GM21723 (cell line): Measurements from ENCODE around the gene OR4D2.
"Not testable (repeated sequence)": the region's sequence is repeated elsewhere in the genome, so short reads cannot be mapped to it uniquely, and the experiment has no call there.

ENCODE experiments used
- ATAC-seq: cut with Tn5 transposase; IDR thresholded peaks from one replicate; pipeline ENCODE4 v1.9.1; 2021; ENCODE audit warnings: mild to moderate bottlenecking, moderate library complexity; ENCODE audit not compliant: unreplicated experiment

The OR4D2 gene

GRCh38 chr17:58166682-58167081 lies at the start of gene OR4D2:
Gene OR4D2 (plus strand): TSS chr17:58166982. CDS start chr17:58169656, 2,674 bp downstream.
- no peak for ATAC-seq

- ATAC-seq: no peak
These were observed 49.4 kb upstream of the OR4D2 start for GRCh38 chr17:58117382-58117781.

GRCh38 chr17:58119491-58119890 lies 47.3 kb upstream of the OR4D2 start:
- no peak for ATAC-seq

- no peak for ATAC-seq
These were observed 46.5 kb upstream of the OR4D2 start for GRCh38 chr17:58120195-58120822.

GRCh38 chr17:58121925-58122324 lies 44.9 kb upstream of the OR4D2 start:
- no peak for ATAC-seq

GRCh38 chr17:58127846-58128245 lies 38.9 kb upstream of the OR4D2 start:
- no peak for ATAC-seq

- ATAC-seq: not testable (repeated sequence)
These were observed 34.1 kb upstream of the OR4D2 start for GRCh38 chr17:58132697-58133096.

- no peak for ATAC-seq
These were observed 30.0 kb upstream of the OR4D2 start for GRCh38 chr17:58136669-58137279.

- ATAC-seq: no peak
These were observed 25.3 kb upstream of the OR4D2 start for GRCh38 chr17:58141505-58141904.

- not testable (repeated sequence) for ATAC-seq
These were observed 23.4 kb upstream of the OR4D2 start for GRCh38 chr17:58143335-58143734.

GRCh38 chr17:58144801-58145200 lies 22.0 kb upstream of the OR4D2 start:
- no peak for ATAC-seq

GRCh38 chr17:58147930-58148434 lies 18.8 kb upstream of the OR4D2 start, which contains the start of gene OR4D1:
Gene OR4D1 (plus strand): TSS chr17:58148384. CDS start chr17:58155154, 6,770 bp downstream.
- no peak for ATAC-seq

- no peak for ATAC-seq
These were observed 18.2 kb upstream of the OR4D2 start for GRCh38 chr17:58148609-58149008.

- ATAC-seq: no peak
These were observed 16.4 kb upstream of the OR4D2 start for GRCh38 chr17:58150394-58150793.

- no peak for ATAC-seq
These were observed 13.7 kb upstream of the OR4D2 start for GRCh38 chr17:58153046-58153445.

- no peak for ATAC-seq
These were observed 13.1 kb upstream of the OR4D2 start for GRCh38 chr17:58153671-58154070.

GRCh38 chr17:58156839-58157803 lies 9.7 kb upstream of the OR4D2 start:
- ATAC-seq: no peak

- ATAC-seq: no peak
These were observed 8.6 kb upstream of the OR4D2 start for GRCh38 chr17:58158181-58158580.

- no peak for ATAC-seq
These were observed 5.2 kb upstream of the OR4D2 start for GRCh38 chr17:58161566-58161965.

- no peak for ATAC-seq
These were observed 801 bp upstream of the OR4D2 start for GRCh38 chr17:58165981-58166380.

- ATAC-seq: no peak
These were observed 3.8 kb downstream of the OR4D2 start for GRCh38 chr17:58170622-58171021.
